ENCODE measurements around the gene SSX2IP.

Gene SSX2IP

DNA sequence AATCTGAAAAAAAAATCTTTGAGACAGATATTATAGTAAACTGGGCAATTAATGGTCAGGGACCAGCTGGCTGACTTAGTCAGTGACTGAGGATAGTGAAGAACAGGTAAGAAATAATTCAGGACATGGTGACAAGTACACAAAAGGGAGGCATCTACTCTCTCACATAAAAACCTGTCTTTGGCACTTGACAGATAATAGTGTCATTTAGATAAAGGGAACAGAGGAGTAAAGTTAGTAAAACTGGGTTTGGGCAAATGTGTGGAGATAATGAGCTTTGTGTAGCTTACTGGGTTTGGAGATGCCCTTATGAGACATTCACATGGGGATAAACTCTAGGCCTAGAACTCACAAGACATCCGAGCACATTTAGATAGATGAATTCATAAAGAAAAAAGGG, 4.0 kb downstream of the SSX2IP start:
- TF ChIP-seq, protein P1, sequence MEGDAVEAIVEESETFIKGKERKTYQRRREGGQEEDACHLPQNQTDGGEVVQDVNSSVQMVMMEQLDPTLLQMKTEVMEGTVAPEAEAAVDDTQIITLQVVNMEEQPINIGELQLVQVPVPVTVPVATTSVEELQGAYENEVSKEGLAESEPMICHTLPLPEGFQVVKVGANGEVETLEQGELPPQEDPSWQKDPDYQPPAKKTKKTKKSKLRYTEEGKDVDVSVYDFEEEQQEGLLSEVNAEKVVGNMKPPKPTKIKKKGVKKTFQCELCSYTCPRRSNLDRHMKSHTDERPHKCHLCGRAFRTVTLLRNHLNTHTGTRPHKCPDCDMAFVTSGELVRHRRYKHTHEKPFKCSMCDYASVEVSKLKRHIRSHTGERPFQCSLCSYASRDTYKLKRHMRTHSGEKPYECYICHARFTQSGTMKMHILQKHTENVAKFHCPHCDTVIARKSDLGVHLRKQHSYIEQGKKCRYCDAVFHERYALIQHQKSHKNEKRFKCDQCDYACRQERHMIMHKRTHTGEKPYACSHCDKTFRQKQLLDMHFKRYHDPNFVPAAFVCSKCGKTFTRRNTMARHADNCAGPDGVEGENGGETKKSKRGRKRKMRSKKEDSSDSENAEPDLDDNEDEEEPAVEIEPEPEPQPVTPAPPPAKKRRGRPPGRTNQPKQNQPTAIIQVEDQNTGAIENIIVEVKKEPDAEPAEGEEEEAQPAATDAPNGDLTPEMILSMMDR (conservative IDR thresholded peaks at IDR 0.05), result no peak
- no peak overlapping the region for H3K27ac ChIP-seq

DNA sequence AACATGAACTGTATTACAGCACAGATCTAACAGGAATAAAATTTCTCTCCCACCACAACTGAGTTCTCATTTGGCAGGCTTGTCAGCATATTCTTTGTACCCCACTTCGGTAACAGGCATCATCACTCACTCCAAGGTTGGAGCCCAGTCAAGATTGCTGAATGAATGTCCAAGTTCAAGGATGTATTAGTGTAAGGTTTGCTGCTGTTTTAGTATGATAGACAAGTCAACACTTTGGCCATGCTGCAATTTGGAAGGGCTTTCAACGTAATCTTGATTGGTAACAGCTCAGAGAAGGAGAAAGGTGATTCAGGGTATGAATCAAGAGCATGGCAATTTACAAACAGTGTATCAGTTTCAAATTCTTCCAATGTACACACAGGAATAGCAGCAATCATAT, 6.8 kb downstream of the SSX2IP start:
- no peak overlapping the region for H3K27ac ChIP-seq
- TF ChIP-seq, protein P1 (conservative IDR thresholded peaks at IDR 0.05), result no peak

DNA sequence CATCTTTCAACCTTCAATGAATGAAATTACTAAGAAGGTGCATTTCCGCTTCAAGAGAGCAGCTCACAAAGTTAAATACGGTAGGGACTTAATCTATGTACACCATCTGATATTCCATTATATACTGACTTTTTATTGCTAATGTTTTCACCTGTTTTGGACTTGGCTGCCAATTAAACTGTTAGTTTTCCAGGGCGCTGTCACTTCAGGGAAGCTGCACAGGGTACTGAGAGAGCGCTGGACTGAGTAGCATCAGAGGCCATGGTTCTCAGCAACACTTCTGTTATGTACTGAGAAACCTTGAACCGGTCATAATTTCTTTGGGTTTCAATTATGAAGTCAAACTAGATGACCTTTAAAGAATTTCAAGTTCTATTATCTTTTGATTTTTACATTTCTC, 8.2 kb downstream of the SSX2IP start:
- no peak overlapping the region for H3K27ac ChIP-seq
- TF ChIP-seq, protein P1 (conservative IDR thresholded peaks at IDR 0.05), result no peak

DNA sequence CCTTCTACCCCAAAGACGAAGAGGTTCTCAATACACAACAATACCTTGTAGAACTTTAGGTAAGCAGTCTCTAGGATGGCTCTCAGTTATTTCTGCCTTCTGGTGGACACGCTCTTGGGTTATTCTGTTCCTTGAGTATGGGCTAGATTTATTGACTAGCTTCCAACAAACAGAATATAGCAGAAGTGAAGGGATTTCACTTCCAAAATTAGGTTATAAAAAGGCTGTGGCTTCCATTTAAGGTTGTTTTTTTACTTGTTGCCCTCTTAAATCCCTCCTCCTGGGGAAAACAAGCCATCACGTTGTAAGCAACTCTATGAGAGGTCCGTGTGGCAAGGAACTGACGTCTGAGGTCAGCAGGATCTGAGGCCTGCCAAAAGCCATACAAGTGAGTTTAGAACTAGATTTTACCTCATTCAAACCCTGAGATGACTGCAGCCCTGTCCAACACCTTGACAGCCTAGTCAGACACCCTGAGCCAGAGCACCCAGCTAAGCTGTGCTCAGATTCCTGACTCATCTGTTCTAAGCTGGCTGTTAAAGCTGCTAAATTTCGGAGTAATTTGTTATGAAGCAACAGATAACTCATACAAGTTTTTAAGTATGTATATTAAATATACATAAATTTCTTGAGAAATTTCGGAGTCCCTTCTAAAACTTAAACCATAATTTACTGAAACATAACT, 12.7 kb downstream of the SSX2IP start:
- TF ChIP-seq, protein P1 (conservative IDR thresholded peaks at IDR 0.05), result no peak

DNA sequence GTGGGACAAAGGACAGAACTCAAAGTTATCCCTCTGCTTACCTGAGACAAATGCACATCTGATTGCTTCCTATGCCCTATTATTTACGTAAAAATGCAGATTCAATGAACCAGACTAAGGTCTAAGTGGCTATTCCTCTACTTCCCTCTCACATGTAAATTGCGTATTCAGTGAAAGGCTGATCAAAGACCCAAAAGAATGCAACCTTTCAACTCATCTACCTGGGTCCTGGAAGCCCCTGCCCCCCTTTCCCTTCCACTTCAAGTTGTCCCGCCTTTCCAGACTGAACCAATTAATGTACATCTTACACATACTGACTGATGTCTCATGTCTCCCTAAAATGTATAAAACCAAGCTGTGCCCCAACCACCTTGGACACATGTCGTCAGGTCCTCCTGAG, 14.6 kb downstream of the SSX2IP start:
- TF ChIP-seq, protein P1 (conservative IDR thresholded peaks at IDR 0.05), result no peak
- H3K27ac ChIP-seq, result no peak overlapping the region

More for the DNA sequence above, 12.7 kb downstream of the SSX2IP start:
- no peak overlapping the region for H3K27ac ChIP-seq

DNA sequence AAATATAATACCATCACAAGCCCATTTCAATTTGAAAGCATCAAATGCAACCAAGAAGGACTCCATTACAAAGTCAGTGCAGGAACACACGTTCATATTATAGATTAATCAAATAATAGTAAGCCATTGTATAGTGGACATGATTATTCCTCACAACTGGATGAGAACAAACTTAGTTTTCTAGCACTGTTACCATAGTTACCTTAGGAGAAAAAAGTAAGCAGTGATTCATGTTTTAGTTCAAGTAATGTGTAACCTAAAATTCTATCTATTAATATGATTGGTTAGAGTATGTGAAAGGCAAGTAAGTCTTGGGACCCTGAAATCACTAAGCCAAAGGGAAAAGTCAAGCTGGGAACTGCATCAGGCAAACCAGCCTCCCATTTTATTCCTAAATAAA, 15.2 kb downstream of the SSX2IP start:
- TF ChIP-seq, protein P1 (conservative IDR thresholded peaks at IDR 0.05), result no peak
- H3K27ac ChIP-seq, result no peak overlapping the region

DNA sequence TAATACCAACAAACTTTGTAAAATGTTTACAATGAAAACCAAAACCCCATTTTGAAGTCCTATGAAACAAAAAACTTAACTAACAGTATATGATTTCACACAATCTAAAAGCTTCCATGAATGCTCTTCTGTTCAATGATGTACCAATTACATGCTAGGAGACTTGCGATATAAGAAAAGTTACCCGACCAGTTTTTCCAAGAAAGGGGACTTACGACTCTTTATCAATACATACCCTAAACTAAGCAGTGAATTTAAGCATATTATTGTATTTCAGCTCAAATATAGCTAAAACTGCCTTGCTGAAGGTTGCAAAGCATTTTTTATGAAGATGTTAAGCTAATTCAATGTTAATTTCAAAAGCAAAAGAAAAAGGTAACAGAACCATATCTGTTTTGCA, 15.6 kb downstream of the SSX2IP start:
- no peak overlapping the region for H3K27ac ChIP-seq
- TF ChIP-seq, protein P1 (conservative IDR thresholded peaks at IDR 0.05), result no peak

Data from VCaP (cell line).